HG03432 (cell line): ENCODE results near the gene MTCH1.

Experiments
- ATAC-seq: cut with Tn5 transposase; IDR thresholded peaks from one replicate; pipeline ENCODE4 v1.9.1; 2021; ENCODE audit warnings: mild to moderate bottlenecking, moderate library complexity; ENCODE audit not compliant: unreplicated experiment

MTCH1 gene

DNA sequence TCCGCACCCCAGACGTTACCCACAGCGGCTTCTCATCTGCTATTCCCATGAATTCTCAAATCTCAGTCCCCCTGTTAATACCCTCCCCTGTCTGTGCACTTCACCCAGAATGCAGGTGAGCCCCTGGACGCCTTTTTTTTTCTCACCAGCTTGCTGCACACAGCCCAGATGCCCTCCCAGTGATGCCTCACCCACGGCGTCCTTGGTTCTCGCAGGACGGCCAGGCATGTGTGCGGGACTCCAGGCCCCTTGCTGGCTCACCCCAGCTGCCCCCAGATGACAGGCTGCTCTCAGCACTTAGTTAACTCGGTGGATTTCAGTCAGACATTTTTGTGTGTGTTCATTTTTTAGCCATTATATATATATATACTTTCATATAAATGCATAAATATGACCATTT is 56.8 kb downstream of the MTCH1 start:
- no peak for ATAC-seq

DNA sequence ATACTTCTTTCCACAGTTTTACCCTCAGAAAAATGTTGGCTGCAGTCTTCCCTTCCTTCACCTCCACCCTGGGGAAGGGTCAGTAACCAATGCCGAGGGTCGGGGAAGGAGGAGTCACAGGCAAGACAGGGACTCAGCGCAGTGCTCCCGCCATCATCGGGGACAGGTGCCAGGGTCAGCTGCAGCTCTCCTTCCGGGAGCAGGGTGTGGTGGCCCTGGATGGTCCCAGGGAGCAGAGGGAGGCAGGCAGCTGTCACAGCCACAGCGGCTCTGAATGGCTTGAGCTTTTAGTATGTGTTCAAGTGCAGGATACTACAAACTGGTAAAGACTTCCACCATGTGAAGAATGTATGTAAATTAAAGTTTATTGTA is 57.5 kb downstream of the MTCH1 start:
- no peak for ATAC-seq

DNA sequence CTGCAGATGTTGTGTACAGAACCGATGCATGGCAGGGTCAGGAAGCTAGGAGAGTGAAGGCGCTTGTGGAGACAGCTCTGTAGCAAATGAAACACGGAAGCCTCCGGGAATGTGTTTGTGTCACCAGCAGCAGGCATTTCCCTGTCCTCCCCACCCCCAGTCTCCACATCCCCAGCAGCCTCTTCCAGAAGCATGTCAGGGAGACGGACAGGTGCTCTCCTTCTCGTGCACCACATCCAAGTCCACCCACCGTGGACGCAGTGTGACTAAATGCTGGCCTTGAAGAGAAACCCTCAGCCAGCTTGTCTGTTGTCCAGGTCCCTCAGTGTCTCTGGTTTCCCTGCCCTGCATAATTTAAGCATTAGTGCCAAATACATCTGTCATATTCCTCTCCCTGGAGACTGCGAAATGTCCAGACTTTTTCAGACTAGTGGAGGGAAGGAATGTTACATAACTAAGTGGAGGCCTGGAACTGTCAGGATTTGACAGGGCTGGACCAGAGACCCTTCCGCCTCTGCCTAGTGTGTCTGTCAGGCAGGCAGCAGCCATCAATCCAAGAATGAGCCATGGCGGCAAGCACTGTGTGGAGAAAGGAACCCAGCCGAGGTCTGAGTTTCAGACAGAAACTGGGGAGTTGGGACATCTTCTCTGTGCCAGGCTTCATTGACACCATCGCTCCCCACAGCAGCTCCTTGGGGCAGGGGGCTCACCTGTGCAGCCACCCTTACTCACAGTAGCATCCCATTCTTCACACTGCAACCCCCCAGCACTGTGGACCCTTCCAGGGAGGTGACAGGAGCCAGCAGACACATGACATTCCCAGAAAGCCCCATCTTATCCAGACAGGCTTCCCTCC is 58.1 kb downstream of the MTCH1 start:
- ATAC-seq: no peak

DNA sequence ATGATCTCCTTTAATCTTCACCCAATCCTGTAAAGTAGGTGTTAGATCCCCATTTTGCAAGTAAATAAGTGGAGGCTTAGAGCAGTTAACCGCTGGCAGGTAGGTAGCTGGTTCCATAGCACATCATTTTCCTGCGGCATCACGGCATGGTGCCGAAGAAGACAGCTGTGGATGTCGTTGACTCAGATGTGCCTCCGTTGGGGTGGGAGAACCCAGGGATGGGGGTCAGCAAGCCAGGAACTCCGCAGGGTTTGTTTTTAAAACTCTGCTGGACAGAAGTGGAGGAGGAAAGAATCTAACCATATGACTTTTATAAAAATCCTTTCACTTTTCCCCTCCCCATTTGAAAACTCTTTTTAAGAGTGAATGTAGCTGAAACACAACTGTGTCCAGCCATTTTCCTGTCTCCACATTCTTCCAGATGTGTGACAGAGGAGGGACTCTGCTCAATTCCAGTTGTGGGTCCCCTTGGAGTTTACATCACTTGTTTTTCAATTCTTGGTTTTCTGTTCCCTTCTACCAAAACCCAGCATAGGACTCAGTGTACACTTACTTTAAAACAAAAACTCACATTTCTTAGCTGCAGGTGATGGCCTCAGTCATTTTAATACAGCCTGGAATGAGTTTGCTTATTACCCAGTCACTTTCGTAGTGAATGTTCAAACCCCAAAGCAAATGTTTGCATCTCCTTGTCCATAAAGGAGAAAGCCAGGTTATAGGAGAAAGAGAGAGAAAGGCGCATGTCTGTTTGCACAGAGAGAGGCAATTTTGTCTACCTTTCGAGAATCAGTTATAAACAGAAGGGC is 59.1 kb downstream of the MTCH1 start:
- ATAC-seq: no peak

DNA sequence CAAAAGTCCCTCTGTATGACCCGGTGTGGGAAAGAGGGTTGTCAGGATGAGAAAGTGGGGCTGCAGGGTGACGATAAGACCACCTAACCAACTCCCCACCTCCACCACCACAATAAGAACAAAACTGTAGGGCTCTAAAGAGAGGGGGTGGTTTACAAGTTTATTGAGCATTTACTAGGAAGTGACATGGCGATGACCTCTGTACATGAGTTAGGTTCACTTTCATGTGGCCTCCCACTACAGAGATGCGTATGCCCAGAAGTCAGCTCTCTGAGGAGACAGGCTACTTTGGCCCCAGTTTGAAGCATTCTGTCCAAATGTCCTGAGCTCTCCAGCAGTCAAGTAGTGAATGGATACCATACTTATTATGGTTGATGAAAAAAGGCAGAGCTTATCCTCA is 60.2 kb downstream of the MTCH1 start:
- no peak for ATAC-seq

DNA sequence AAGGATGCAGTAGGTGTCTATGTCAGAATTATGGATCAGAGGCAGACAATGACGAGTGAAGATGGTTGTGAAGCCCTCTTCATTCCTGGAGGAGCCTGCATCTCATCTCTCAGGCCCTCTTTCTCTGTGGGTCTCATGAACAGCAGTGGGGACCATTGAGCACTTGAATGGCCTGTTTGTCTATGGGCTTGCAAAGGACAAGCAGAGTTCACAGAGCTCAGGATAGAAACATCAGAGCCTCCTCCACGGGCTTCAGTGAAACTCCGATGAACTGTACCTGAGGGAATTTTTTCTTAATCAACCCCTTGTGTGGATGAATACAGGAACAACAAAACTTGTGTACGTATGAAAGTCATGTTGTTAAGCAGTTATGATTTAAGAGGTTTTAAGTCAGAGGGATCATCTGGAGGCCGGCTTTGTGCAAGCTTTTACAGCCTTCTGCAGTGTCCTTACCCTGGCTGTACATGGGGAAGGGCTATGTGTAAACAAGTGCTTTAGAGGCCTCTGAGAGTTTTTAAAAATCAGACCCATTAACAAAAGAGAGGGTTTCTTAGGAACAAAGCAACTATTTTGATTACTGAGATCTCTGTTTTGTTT is 61.1 kb downstream of the MTCH1 start:
- ATAC-seq: no peak

DNA sequence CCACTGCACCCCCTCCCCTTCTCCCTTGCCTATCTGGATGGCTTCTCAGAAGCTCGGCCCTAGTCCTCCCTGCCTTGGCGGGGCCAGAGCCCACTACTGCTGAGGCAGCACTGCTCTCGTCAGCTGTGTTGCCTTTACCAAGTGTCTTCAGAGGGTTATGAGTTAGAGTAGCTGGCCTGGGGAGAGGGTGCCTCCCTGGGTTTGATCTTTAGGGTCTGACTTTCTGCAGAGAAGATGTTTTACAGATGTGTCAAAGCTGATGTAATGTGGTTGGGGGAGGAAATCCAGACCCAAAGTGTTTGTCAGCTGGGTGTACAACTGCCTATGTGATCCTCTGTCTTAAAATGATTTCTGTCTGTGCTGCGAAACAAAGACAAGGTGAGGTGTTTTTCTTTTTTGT is 61.9 kb downstream of the MTCH1 start:
- no peak for ATAC-seq

DNA sequence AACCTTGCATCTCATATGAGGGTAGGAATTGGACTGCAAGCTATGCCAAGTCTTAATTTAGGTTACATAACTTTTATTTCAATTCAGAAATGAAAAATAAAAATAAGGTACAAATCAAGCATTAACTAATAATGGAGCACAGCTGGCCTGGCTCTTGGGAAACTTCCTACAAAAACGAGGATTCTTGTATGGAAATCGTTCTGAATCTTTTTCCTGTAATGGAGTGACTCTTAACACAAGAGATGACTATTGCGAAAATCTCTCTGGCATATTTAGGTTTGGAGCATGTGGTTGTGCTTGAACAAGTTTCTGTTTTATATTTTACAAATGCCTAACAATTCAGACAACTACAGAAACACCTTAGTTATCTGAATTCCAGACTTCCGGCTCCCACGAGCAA is 65.5 kb downstream of the MTCH1 start:
- no peak for ATAC-seq

DNA sequence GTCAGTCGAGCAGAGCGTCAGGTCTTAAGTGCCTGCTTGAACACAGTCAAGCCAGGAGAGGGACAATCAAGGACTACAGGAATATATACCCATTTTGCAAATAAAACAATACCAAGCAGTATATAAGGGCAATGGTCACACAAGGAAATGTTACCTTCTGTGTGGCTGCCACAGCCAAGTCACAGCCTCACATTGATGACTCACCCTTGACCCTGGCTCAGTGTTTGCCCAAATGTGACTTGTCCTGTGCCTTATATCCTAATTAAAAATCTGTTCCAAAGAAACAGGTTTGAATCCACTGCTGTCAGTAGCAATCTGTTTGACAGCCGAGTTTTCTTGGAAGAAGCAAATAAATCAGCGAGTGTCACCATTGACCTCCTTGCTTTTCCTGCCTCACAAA is 65.9 kb downstream of the MTCH1 start:
- no peak for ATAC-seq
